ENCODE data around the gene TRRAP.

Gene TRRAP

GRCh38 chr7:98956469-98956868 lies 78.1 kb downstream of the TRRAP start:
- no peak for DNase-seq

GRCh38 chr7:98956937-98957336 lies 78.6 kb downstream of the TRRAP start:
- DNase-seq: no peak

DNA sequence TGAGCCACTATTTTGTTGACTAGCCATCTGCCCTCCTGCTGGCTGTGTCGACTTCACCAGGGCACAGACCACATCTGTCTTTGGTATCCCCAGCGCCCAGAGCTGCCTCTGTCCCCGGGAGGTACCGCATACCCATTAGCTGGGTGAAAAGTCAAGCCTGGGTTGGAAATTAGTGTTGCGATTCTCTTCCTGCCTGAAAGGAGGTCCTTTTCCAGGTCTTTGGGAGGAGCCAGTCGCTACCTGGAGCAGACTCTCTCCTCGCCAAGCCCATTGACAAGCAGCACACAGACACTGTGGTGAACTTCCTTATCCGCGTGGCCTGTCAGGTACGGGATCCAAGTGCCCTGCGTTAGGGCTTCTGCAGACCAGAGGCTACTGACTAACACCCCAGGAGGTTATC lies 79.4 kb downstream of the TRRAP start:
- no peak for DNase-seq

DNA sequence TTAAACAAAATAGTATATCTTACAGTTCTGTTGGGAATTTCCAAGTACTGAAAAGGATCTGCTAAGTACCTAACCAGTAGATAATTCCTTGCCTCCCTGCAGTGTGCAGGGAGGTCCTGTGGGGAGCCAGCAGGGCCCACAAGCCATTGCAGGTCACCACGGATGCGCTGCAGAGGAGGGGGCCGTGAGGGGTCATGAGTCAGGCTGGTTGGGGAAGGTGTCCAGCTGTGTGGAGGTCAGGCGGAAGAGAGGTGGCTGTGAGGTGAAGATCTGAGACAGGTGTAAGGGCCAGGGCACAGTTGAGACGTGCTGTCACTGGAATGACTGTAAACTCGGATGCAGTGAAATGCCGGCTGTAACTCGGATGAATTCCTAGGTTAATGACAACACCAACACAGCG lies 80.6 kb downstream of the TRRAP start:
- no peak for DNase-seq

GRCh38 chr7:98963305-98963704 lies 85.0 kb downstream of the TRRAP start:
- no peak for DNase-seq

GRCh38 chr7:98964596-98964995 lies 86.3 kb downstream of the TRRAP start:
- no peak for DNase-seq

DNA sequence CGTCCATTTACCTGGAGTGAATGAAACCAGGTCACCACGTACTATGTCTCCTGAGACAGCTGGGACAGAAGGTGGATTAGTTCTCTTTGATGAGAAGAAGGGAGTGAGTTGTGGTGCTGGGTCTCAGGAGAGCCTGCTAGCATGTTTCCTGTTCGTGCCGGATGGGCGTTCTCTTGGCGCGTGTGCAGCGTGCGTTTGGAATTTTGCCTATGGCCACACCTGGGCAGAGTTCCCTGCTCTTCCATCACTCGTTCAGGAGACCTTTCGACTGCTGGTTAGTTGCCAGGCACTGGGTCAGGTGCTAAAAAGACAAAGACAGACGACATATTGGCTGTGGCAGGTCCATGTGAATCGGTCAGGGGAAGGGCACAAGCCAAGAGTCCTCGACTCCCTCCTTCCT lies 90.3 kb downstream of the TRRAP start:
- DNase-seq: no peak

DNA sequence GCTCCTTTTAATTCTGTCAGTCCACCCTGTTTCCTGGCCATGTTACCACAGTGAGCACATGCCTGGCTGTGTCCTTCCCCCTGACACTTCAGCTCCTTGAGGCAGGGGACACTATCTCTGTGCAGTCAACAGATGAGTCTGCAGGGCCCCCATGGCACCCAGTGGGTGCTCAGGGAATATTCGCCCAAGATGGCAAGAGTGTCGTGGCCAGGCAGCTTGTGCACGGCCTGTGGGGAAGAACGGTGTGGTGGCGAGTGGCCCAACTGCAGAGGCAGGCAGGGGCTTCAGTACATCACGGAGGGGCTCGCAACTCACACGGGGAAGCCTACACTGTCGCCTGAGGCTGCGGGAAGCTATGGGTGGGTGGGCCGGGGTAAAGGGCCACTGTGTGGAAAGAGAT lies 91.1 kb downstream of the TRRAP start:
- no peak for DNase-seq

- no peak for DNase-seq
Observed at GRCh38 chr7:98970016-98970615, 91.8 kb downstream of the TRRAP start.

DNA sequence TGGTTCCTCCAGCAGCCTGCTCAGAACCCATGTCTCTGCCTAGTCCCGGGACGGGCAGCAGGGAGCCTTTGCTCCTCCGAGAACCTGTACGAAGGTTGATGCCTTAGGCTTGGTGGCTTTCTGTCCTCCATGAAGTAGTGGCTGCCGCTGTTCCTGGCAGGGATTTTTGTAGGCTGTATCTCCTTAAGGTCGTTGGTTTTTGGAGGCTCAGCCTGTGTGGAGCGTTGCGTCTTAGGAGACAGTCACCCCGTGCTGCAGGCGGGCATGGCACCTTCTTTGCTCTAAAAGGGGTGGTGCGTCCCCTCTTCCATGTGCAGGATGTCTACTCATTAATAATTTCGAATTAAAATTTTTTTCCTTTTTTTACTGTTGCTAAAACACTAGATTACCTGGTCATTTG lies 92.5 kb downstream of the TRRAP start:
- DNase-seq: no peak

DNA sequence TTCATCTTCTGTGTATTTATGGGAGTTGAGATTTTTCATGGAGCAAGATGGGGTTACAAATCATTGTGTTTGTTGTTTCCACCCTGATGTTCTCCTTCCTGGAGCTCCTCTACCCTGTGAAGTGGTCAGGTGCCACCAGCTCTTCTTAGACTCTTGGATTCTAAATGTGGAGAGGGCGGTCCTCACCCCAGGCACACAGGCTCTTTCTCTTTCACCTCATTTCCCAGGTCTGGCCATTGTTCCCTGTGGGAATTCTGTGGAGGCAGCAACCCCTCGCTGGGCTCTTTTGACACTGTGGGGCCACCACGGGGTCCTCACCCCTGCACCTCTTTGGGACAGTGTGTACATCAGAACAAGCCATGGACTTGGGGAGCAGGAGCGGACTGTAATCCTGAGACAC lies 95.9 kb downstream of the TRRAP start:
- DNase-seq: no peak

GRCh38 chr7:98974906-98975816 lies 96.8 kb downstream of the TRRAP start:
- DNase-seq: no peak

GRCh38 chr7:98976396-98977185 lies 98.3 kb downstream of the TRRAP start:
- DNase-seq: no peak

- DNase-seq: no peak
Observed at GRCh38 chr7:98978672-98979071, 100.3 kb downstream of the TRRAP start.

- no peak for DNase-seq
Observed at GRCh38 chr7:98981701-98982100, 103.4 kb downstream of the TRRAP start.

DNA sequence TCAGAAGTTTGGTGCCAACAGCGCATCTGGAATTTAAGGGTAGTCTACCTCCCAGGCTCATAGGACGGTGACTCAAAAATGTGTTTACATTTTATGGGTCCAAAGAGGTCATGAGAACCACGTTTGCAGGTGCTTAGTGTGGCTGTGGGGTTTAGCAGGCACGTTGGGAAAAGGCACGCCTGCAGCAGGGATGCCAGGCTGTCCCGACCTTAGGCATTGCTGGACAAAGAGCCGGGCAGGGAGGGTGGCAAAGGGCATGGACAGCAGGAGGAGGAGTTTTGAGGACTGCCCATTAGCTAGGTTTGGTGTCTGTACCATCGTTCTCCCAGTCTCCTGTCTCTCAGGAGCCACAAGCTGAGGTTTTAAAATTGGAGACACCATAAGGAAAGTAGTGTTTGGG lies 104.4 kb downstream of the TRRAP start:
- DNase-seq: no peak

GRCh38 chr7:98984126-98984525 lies 105.8 kb downstream of the TRRAP start:
- no peak for DNase-seq

- DNase-seq: no peak
Observed at GRCh38 chr7:98985406-98985805, 107.1 kb downstream of the TRRAP start.

- DNase-seq: no peak
Observed at GRCh38 chr7:98985945-98986344, 107.6 kb downstream of the TRRAP start.

DNA sequence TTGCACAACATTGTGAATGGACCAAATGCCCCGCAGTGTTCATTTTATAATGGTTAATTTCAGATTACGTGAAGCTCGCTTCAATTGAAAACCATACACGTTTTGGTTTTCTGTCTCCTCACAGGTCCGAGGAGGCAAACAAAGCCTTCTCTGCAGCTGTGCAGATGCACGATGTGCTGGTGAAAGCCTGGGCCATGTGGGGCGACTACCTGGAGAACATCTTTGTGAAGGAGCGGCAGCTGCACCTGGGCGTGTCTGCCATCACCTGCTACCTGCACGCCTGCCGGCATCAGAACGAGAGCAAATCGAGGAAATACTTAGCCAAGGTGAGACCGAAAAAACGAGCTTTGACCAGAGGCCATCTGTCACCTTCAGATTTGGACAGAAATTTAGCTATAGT lies 110.3 kb downstream of the TRRAP start:
- no peak for DNase-seq

DNA sequence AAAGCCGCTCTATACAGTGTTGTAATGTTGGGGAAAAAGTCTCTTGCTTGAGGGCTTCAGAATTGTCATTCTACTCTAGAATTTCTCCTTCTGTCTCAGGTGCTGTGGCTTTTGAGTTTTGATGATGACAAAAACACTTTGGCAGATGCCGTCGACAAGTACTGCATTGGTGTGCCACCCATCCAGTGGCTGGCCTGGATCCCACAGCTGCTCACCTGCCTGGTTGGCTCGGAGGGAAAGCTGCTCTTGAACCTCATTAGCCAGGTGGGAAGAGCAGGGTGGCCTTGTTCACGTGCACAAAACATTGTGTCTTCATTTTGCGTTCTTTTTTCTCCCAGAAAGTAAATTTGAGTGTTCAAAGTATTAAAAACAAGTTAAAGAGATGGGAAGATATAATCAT lies 112.0 kb downstream of the TRRAP start:
- DNase-seq: no peak

GRCh38 chr7:98991141-98991540 lies 112.8 kb downstream of the TRRAP start:
- DNase-seq: no peak

DNA sequence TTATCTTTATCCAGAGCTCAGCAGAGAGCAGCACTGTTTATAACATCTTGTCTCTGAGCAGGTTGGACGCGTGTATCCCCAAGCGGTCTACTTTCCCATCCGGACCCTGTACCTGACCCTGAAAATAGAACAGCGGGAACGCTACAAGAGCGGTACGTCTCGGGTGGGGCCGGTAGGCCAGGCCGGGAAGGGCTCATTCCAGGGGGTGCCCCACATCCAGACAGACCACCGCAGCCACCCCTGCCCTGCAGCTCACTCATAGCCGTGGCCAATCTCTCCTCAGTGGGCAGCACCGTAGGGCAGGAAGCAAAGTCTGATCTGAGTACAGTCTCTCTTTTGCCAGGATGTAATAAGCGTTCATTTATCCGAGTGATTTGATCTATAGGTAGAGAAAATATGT lies 113.7 kb downstream of the TRRAP start:
- DNase-seq: no peak

All from NCI-H510A treated with DMSO at 0.1 percent for 48 hours (cell line).